Endodermal cell (in vitro differentiated cells): ENCODE measurements around the gene BBOX1. TPM values are rescaled to one million over a fixed set of nuclear protein-coding genes. Genes with fewer than 3 reads are reported as not detected.

Experiments
- DNase-seq: peaks from one replicate; pipeline ENCODE4 v3.0.0-alpha.2; 2017
- H3K27ac ChIP-seq: 2 replicates; pipeline ENCODE4 v1.5.1; 2013; ENCODE audit warnings: mild to moderate bottlenecking, low read depth, low read length, moderate library complexity
- H3K27me3 ChIP-seq: 2 replicates; pipeline ENCODE4 v1.6.1; 2013; ENCODE audit warnings: mild to moderate bottlenecking, low read length, moderate library complexity; ENCODE audit not compliant: insufficient read depth, control insufficient read depth, poor library complexity, severe bottlenecking
- H3K36me3 ChIP-seq: 2 replicates; pipeline ENCODE4 v1.7.0; 2013; ENCODE audit warnings: mild to moderate bottlenecking, low read length, moderate library complexity; ENCODE audit not compliant: control insufficient read depth, insufficient read depth
- H3K4me1 ChIP-seq: one replicate; pipeline ENCODE4 v1.7.0; 2013; ENCODE audit warnings: low read length; ENCODE audit not compliant: control insufficient read depth, insufficient read depth
- H3K4me3 ChIP-seq: 2 replicates; pipeline ENCODE4 v1.5.1; 2013; ENCODE audit warnings: mild to moderate bottlenecking, low read length, moderate library complexity
- H3K9ac ChIP-seq: 2 replicates; pipeline ENCODE4 v1.6.1; 2013; ENCODE audit warnings: mild to moderate bottlenecking, low read length, moderate library complexity; ENCODE audit not compliant: poor library complexity, severe bottlenecking; ENCODE audit errors: extremely low read depth
- H3K9me3 ChIP-seq: 2 replicates; pipeline ENCODE4 v1.6.1; 2013; ENCODE audit warnings: mild to moderate bottlenecking, low read length, moderate library complexity; ENCODE audit not compliant: control insufficient read depth
- H3K27ac Mint-ChIP-seq: 2 replicates; pipeline ENCODE4 v1.8.0; 2020; ENCODE audit warnings: mixed read lengths
- H3K27me3 Mint-ChIP-seq: 2 replicates; pipeline ENCODE4 v1.8.0; 2021; ENCODE audit warnings: mild to moderate bottlenecking, mixed read lengths; ENCODE audit not compliant: insufficient read depth
- H3K36me3 Mint-ChIP-seq: 2 replicates; pipeline ENCODE4 v1.8.0; 2020; ENCODE audit warnings: low read depth, mixed read lengths
- H3K4me1 Mint-ChIP-seq: 2 replicates; pipeline ENCODE4 v1.8.0; 2020; ENCODE audit warnings: mixed read lengths
- H3K4me3 Mint-ChIP-seq: 2 replicates; pipeline ENCODE4 v1.8.0; 2020; ENCODE audit warnings: mild to moderate bottlenecking, moderate library complexity, mixed read lengths
- H3K9me3 Mint-ChIP-seq: 2 replicates; pipeline ENCODE4 v1.8.0; 2020; ENCODE audit warnings: mild to moderate bottlenecking, mixed read lengths
- WGBS, 2 experiments: methylation state at CpG; one replicate each; pipeline versions ENCODE4 v1.1.5 to v1.1.7; 2013; ENCODE audit warnings: missing lambda C conversion rate in 2 of 2, mixed read lengths in 1 of 2; ENCODE audit not compliant: insufficient coverage in 1 of 2, insufficient read length in 1 of 2; 5-methylcytosine and 5-hydroxymethylcytosine counted together
- total RNA-seq, 2 donors: library from RNA; stranded (reverse); fragmentation: NEBNext Ultra II Directional in 1 of 2; extraction: Animal tissue kit (Norgen Biotek cat#: 25700) in 1 of 2; gene quantifications; 2 replicates in 1 of 2; 3 replicates in 1 of 2; pipeline ENCODE4 v1.2.1, GENCODE V29; 2021
- TF ChIP-seq, protein P1 (sequence below): fragments of 200-600 bp; sonication (generic); conservative IDR thresholded peaks from 2 replicates; pipeline ENCODE4 v1.5.0; 2021; ENCODE audit warnings: antibody characterized with exemption, mild to moderate bottlenecking

Gene BBOX1
- total RNA-seq, 2 donors from 2014 or later = not detected

DNA sequence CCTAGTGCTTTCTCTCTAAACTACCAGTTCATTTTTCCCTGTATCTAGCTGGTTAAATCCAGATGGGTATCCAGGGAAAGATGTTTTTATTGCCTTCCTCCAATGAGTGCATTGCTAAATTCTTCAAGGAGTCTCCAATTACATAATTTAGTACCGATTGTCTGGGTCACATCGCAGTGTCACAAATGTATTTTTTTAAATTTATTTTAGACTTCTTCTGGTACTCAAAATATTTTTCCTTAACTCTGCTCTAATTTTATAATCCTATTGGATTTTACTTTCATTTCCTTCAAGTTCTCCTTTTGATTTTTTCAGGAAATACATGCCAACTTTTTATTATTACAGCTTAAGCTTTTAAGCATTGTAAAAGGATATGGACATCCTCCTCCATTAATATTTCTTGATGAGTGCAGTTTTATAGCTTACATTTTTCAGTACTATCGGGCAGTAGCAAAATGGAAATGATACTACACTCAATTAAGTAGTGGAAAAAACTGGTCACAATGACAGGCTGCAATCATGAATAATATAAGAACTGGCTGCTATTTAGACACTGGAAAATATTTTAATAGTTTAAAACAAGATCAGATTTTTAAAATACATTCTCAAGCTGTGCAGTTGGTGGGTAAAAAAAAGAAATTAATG, 20.3 kb downstream of the BBOX1 start:
- Mint-ChIP-seq H3K36me3 (no peaks in the 10 kb centered on the region), H3K27me3 (no peaks in the 10 kb centered on the region), H3K4me3 (no peak overlapping the region), H3K9me3 (no peaks in the 10 kb centered on the region), H3K4me1 (no peaks in the 10 kb centered on the region), H3K27ac (no peak overlapping the region)
- TF ChIP-seq, protein P1, sequence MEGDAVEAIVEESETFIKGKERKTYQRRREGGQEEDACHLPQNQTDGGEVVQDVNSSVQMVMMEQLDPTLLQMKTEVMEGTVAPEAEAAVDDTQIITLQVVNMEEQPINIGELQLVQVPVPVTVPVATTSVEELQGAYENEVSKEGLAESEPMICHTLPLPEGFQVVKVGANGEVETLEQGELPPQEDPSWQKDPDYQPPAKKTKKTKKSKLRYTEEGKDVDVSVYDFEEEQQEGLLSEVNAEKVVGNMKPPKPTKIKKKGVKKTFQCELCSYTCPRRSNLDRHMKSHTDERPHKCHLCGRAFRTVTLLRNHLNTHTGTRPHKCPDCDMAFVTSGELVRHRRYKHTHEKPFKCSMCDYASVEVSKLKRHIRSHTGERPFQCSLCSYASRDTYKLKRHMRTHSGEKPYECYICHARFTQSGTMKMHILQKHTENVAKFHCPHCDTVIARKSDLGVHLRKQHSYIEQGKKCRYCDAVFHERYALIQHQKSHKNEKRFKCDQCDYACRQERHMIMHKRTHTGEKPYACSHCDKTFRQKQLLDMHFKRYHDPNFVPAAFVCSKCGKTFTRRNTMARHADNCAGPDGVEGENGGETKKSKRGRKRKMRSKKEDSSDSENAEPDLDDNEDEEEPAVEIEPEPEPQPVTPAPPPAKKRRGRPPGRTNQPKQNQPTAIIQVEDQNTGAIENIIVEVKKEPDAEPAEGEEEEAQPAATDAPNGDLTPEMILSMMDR = no peak
- Histone ChIP-seq H3K27ac (no peak overlapping the region), H3K27me3 (no peaks in the 10 kb centered on the region), H3K4me1 (no peaks in the 10 kb centered on the region), H3K9me3 (no peaks in the 10 kb centered on the region), H3K36me3 (no peaks in the 10 kb centered on the region), H3K4me3 (no peak overlapping the region), H3K9ac (no peak overlapping the region)
- DNase-seq = no peak
- 87 to 100% methylated on average over 2 to 3 of the region's 3 CpGs for WGBS, 2 experiments

DNA sequence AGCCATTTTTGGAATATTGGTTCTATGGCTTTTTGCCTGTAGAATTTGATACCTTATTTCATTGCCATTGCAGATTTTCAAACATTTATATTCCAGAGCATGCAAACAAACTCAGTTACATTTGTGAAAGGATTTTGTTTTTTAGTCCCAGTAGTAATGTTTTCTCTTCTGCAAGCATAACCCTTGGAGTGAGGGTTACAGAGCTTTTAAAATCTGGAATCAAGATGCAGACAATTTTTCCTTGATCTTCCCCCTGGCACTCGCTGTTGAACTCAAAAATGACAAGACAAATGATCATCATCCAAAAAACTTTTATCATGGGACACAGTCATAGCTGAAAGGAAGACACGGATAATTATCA, 20.8 kb downstream of the BBOX1 start:
- H3K9me3 Mint-ChIP-seq = no peaks in the 10 kb centered on the region

DNA sequence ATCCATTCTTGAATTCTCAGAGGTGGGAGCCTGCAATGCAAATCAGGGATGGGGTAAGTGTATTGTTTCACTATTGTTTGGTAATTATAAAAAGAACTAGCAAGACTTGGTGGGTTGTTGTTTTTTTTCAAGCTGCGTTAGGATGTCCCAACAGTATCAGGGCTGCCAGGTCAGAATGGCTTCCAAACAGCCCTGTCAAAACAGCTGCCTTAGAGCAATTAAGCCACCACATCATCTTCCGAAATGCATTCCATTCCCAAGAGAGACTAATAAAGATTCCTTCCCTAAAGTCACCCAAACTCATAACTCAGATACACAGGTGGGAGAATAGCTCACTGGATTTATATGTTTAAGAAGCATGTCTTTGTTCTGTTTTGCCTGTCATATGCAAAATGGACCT, 23.5 kb downstream of the BBOX1 start:
- Histone ChIP-seq H3K36me3 (no peaks in the 10 kb centered on the region), H3K4me3 (no peak overlapping the region), H3K27ac (no peak overlapping the region), H3K9me3 (no peaks in the 10 kb centered on the region), H3K9ac (no peak overlapping the region), H3K27me3 (no peaks in the 10 kb centered on the region), H3K4me1 (no peaks in the 10 kb centered on the region)
- TF ChIP-seq, protein P1 = no peak
- H3K27ac Mint-ChIP-seq = no peak overlapping the region
- DNase-seq = no peak
- H3K4me3 Mint-ChIP-seq = no peak overlapping the region
- H3K9me3 Mint-ChIP-seq = no peaks in the 10 kb centered on the region
- no peaks in the 10 kb centered on the region for H3K27me3 Mint-ChIP-seq
- 93% methylated on average over 2 of the region's 2 CpGs; no CpG with 5 or more reads in 1 of the 2 experiments for WGBS, 2 experiments
- no peaks in the 10 kb centered on the region for H3K4me1 Mint-ChIP-seq
- H3K36me3 Mint-ChIP-seq = no peaks in the 10 kb centered on the region

More for the DNA sequence above, 20.8 kb downstream of the BBOX1 start:
- Histone ChIP-seq H3K27me3 (no peaks in the 10 kb centered on the region), H3K9me3 (no peaks in the 10 kb centered on the region), H3K4me1 (no peaks in the 10 kb centered on the region), H3K4me3 (no peak overlapping the region), H3K27ac (no peak overlapping the region), H3K9ac (no peak overlapping the region), H3K36me3 (no peaks in the 10 kb centered on the region)
- Mint-ChIP-seq H3K27me3 (no peaks in the 10 kb centered on the region), H3K4me3 (no peak overlapping the region), H3K27ac (no peak overlapping the region), H3K36me3 (no peaks in the 10 kb centered on the region), H3K4me1 (no peaks in the 10 kb centered on the region)
- TF ChIP-seq, protein P1 = no peak
- no peak for DNase-seq
- WGBS, 2 experiments = 98% methylated on average over 2 of the region's 2 CpGs; no CpG with 5 or more reads in 1 of the 2 experiments
